ENCODE measurements around the gene ERICH2.
A peak's percentile ranks its signal among the peaks of the same experiment; 100 is the strongest.

Gene ERICH2

GRCh38 chr2:170770606-170771420 lies 635 bp downstream of the ERICH2 start:
- TF ChIP-seq POU6F1 (CRISPR knock-in tag; IDR thresholded peaks at IDR 0.05; ENCODE audit: borderline replicate concordance, low read depth) = no peak
- no peak for TF ChIP-seq ZNF8 (CRISPR knock-in tag; IDR thresholded peaks at IDR 0.05)
- TF ChIP-seq BACH2 (CRISPR knock-in tag; IDR thresholded peaks at IDR 0.05; ENCODE audit: borderline replicate concordance) = no peak
- TF ChIP-seq RARB (CRISPR knock-in tag; IDR thresholded peaks at IDR 0.05) = no peak
- no peak for TF ChIP-seq PATZ1 (CRISPR knock-in tag; IDR thresholded peaks at IDR 0.05; ENCODE audit: borderline replicate concordance)
- no peak for TF ChIP-seq CSRNP3 (CRISPR knock-in tag; IDR thresholded peaks at IDR 0.05)
- TF ChIP-seq OSR1 (CRISPR knock-in tag; IDR thresholded peaks at IDR 0.05) = no peak
- TF ChIP-seq ZFP3 (CRISPR knock-in tag; IDR thresholded peaks at IDR 0.05) = no peak

GRCh38 chr2:170771421-170771937 lies 1.3 kb downstream of the ERICH2 start:
- ATAC-seq = no peak; the same call in 2 of the 3 replicates
- TF ChIP-seq SNAI2 (CRISPR knock-in tag; IDR thresholded peaks at IDR 0.05) (no peak), TOX (CRISPR knock-in tag; IDR thresholded peaks at IDR 0.05; ENCODE audit: borderline replicate concordance) (no peak), ZFP3 (CRISPR knock-in tag; IDR thresholded peaks at IDR 0.05) (no peak), BACH2 (CRISPR knock-in tag; IDR thresholded peaks at IDR 0.05; ENCODE audit: borderline replicate concordance) (no peak), PPARA (CRISPR knock-in tag; IDR thresholded peaks at IDR 0.05; ENCODE audit: borderline replicate concordance) (no peak), ZFP30 (CRISPR knock-in tag; IDR thresholded peaks at IDR 0.05) (no peak), OSR1 (CRISPR knock-in tag; IDR thresholded peaks at IDR 0.05) (no peak), CREB5 (CRISPR knock-in tag; IDR thresholded peaks at IDR 0.05; ENCODE audit: low read depth) (no peak), ZNF565 (CRISPR knock-in tag; conservative IDR thresholded peaks at IDR 0.05; ENCODE audit: low read depth) (no peak), CSDC2 (CRISPR knock-in tag; IDR thresholded peaks at IDR 0.05) (no peak), ZNF70 (CRISPR knock-in tag; IDR thresholded peaks at IDR 0.05) (no peak), PATZ1 (CRISPR knock-in tag; IDR thresholded peaks at IDR 0.05; ENCODE audit: borderline replicate concordance) (no peak), CSRNP3 (CRISPR knock-in tag; IDR thresholded peaks at IDR 0.05) (no peak), ESRRG (CRISPR knock-in tag; IDR thresholded peaks at IDR 0.05) (no peak), POU6F1 (CRISPR knock-in tag; IDR thresholded peaks at IDR 0.05; ENCODE audit: borderline replicate concordance, low read depth) (no peak)

More at GRCh38 chr2:170770606-170771420, 635 bp downstream of the ERICH2 start:
- ATAC-seq = peak; percentile 88

Data from SK-N-SH treated with all-trans-retinoic acid at 6 μM for 48 hours (cell line).